Measurements from ENCODE around the gene ZNF407.
A peak's percentile ranks its signal among the peaks of the same experiment; 100 is the strongest.

ZNF407 gene

GRCh38 chr18:74945774-74946545 lies 348.3 kb downstream of the ZNF407 start:
- Mint-ChIP-seq H3K27ac (no peak overlapping the region), H3K36me3 (ENCODE audit: low read depth) (no peaks in the 10 kb centered on the region), H3K4me1 (ENCODE audit: low read depth) (peaks cover 24% of the 10 kb centered on the region), H3K4me3 (no peak overlapping the region), H3K9me3 (no peaks in the 10 kb centered on the region), H3K27me3 (no peaks in the 10 kb centered on the region)
- intact Hi-C loops (cut with micrococcal nuclease), result no loop called here

GRCh38 chr18:74946646-74947375 lies 349.1 kb downstream of the ZNF407 start:
- H3K9me3 Mint-ChIP-seq, result no peaks in the 10 kb centered on the region
- H3K36me3 Mint-ChIP-seq (ENCODE audit: low read depth), result no peaks in the 10 kb centered on the region
- H3K4me1 Mint-ChIP-seq (ENCODE audit: low read depth), result peaks cover 29% of the 10 kb centered on the region
- H3K27ac Mint-ChIP-seq, result no peak overlapping the region
- H3K4me3 Mint-ChIP-seq, result no peak overlapping the region
- intact Hi-C loops (cut with micrococcal nuclease), result no loop called here
- no peaks in the 10 kb centered on the region for H3K27me3 Mint-ChIP-seq

- Mint-ChIP-seq H3K27me3 (no peaks in the 10 kb centered on the region), H3K36me3 (ENCODE audit: low read depth) (peaks cover under 1% of the 10 kb centered on the region), H3K4me1 (ENCODE audit: low read depth) (peaks cover 35% of the 10 kb centered on the region), H3K27ac (no peak overlapping the region), H3K9me3 (peaks cover 1% of the 10 kb centered on the region), H3K4me3 (no peak overlapping the region)
- intact Hi-C loops (cut with micrococcal nuclease), result no loop called here
Observed at GRCh38 chr18:74947417-74947816, 349.7 kb downstream of the ZNF407 start.

DNA sequence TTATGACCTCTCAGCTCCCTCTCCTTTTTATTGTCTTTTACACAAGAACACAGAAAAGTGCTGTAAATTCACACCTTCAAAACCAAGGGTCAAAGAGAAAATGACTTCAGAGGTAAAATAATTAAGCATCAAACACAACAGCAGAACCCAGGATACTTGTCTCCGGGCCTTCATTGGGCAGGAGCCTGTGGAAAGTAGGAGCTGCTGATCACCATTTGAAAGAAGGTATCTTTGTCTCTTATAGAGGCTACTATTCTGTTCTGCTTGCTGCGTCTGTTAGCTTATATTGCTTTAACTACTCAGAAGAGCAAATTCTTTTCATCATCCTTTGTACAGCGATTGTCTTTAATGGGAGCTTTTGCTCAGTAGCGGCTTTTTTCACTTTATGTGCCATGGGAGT lies 350.2 kb downstream of the ZNF407 start:
- no peak overlapping the region for H3K4me3 Mint-ChIP-seq
- H3K27me3 Mint-ChIP-seq, result no peaks in the 10 kb centered on the region
- intact Hi-C loops (cut with micrococcal nuclease), result no loop called here
- H3K4me1 Mint-ChIP-seq (ENCODE audit: low read depth), result peaks cover 40% of the 10 kb centered on the region
- peaks cover 6% of the 10 kb centered on the region for H3K9me3 Mint-ChIP-seq
- H3K36me3 Mint-ChIP-seq (ENCODE audit: low read depth), result peaks cover 5% of the 10 kb centered on the region
- H3K27ac Mint-ChIP-seq, result no peak overlapping the region

DNA sequence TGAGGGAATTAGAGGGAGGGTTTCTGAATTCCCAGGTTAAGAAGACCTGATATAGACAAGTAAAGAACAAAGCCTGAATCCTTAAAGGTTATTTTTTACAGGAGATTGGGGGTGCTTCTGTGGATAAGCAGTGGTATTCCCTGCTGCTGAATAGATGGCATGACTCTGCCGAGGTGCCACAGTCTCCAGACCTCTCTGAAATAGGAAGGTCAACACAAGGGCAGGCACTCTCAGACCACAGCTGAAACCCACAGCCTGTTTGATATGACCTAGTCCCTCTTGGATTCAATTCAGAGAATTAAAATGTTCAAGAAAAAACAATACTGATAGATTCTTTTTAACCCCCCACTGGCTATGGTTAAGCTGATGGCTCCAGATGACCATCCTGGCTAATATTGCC lies 351.9 kb downstream of the ZNF407 start:
- Mint-ChIP-seq H3K4me3 (no peak overlapping the region), H3K4me1 (ENCODE audit: low read depth) (peaks cover 49% of the 10 kb centered on the region), H3K36me3 (ENCODE audit: low read depth) (peaks cover 8% of the 10 kb centered on the region), H3K27ac (no peak overlapping the region), H3K27me3 (no peaks in the 10 kb centered on the region), H3K9me3 (peaks cover 12% of the 10 kb centered on the region)
- intact Hi-C loops (cut with micrococcal nuclease), result no loop called here

GRCh38 chr18:74950479-74950878 lies 352.8 kb downstream of the ZNF407 start:
- Mint-ChIP-seq H3K27ac (peak overlapping the region; percentile 55), H3K4me3 (no peak overlapping the region), H3K36me3 (ENCODE audit: low read depth) (peaks cover 8% of the 10 kb centered on the region), H3K27me3 (no peaks in the 10 kb centered on the region), H3K4me1 (ENCODE audit: low read depth) (peaks cover 49% of the 10 kb centered on the region), H3K9me3 (peaks cover 12% of the 10 kb centered on the region)
- intact Hi-C loops (cut with micrococcal nuclease), result no loop called here

GRCh38 chr18:74951165-74951760 lies 353.6 kb downstream of the ZNF407 start:
- Mint-ChIP-seq H3K27me3 (no peaks in the 10 kb centered on the region), H3K4me1 (ENCODE audit: low read depth) (peaks cover 49% of the 10 kb centered on the region), H3K27ac (peak overlapping the region; percentile 55), H3K9me3 (peaks cover 12% of the 10 kb centered on the region), H3K36me3 (ENCODE audit: low read depth) (peaks cover 8% of the 10 kb centered on the region), H3K4me3 (no peak overlapping the region)
- intact Hi-C loops (cut with micrococcal nuclease), result no loop called here

DNA sequence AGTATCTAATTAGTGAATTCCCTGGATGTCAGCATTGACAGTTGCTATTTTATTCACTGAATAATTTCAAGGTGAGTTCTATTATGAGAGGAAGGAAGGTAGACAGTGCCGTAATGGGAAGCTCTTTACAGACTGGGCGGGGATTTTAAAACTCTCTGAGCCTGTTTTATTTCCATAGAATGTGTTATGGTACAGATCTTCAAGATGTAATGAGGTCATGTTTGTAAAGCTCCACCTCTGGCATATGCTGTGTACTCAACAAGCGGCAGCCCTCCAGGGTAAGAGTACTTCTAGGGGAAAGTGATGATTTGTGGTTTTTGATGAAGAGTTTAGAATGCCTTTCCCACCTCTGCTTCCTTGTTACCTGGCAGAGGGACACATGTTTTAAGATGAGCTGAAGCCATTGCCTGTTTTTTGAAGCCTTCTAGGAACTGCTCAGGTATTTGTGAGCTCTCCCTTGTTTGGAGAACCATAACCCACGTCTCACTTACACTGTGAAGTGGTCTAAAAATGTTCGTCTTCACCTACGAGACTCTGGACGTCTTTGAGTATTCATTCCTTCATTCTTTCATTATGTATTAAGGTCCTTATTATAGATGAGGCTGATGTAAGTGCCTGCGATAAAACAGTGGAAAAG lies 360.0 kb downstream of the ZNF407 start:
- peaks cover 4% of the 10 kb centered on the region for H3K36me3 Mint-ChIP-seq (ENCODE audit: low read depth)
- intact Hi-C loops (cut with micrococcal nuclease), result loop anchor here (5.0 kb wide), 1 partner anchor 55 kb away; no protein-coding TSS in a partner anchor
- H3K4me3 Mint-ChIP-seq, result no peak overlapping the region
- H3K4me1 Mint-ChIP-seq (ENCODE audit: low read depth), result peaks cover 11% of the 10 kb centered on the region
- H3K27me3 Mint-ChIP-seq, result no peaks in the 10 kb centered on the region
- no peak overlapping the region for H3K27ac Mint-ChIP-seq
- peaks cover 8% of the 10 kb centered on the region for H3K9me3 Mint-ChIP-seq

DNA sequence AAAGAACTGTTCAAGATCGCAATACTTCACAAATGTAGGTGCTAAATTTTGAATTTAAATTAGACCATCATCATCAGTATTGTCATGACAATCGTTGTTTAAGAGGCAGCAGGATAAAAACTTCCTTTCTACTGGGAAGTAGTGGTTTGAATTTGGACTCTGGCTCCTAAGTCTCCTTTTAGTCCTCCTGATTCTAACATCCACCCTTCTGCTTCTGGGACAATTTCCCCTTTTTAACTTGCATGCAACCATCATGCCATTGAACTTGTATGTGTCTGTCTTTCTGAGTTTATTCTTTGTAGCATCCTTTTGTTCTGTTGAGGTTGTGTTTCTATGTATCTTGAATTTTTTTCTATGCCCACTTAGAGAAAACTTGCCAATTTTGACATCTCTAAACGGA lies 361.5 kb downstream of the ZNF407 start:
- H3K27me3 Mint-ChIP-seq, result no peaks in the 10 kb centered on the region
- H3K4me3 Mint-ChIP-seq, result no peak overlapping the region
- no peak overlapping the region for H3K27ac Mint-ChIP-seq
- H3K9me3 Mint-ChIP-seq, result no peaks in the 10 kb centered on the region
- H3K4me1 Mint-ChIP-seq (ENCODE audit: low read depth), result no peaks in the 10 kb centered on the region
- no peaks in the 10 kb centered on the region for H3K36me3 Mint-ChIP-seq (ENCODE audit: low read depth)
- intact Hi-C loops (cut with micrococcal nuclease), result loop anchor here (5.0 kb wide), 1 partner anchor 57 kb away; no protein-coding TSS in a partner anchor

DNA sequence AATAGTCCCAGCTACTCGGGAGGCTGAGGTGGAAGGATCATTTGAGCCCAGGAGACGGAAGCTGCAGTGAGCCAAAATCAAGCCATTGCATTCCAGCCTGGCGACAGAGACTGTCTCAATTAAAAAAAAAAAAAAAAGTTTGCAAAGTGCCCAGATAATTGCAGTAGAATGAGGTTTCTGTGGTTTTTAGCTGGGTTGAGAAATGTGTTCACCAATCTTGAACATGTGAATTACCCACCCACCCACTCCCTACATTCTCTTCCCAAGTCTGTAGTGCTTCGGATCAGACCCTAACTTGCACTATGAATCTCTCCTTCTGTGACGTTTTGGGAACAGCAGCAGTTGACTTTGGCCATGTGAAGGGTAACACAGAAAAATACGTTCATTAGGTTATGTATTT lies 363.9 kb downstream of the ZNF407 start:
- Mint-ChIP-seq H3K4me1 (ENCODE audit: low read depth) (peaks cover 8% of the 10 kb centered on the region), H3K27ac (no peak overlapping the region), H3K9me3 (no peaks in the 10 kb centered on the region), H3K27me3 (no peaks in the 10 kb centered on the region), H3K36me3 (ENCODE audit: low read depth) (no peaks in the 10 kb centered on the region), H3K4me3 (no peak overlapping the region)
- intact Hi-C loops (cut with micrococcal nuclease), result loop anchor here (5.0 kb wide), 1 partner anchor 304 kb away; no protein-coding TSS in a partner anchor

DNA sequence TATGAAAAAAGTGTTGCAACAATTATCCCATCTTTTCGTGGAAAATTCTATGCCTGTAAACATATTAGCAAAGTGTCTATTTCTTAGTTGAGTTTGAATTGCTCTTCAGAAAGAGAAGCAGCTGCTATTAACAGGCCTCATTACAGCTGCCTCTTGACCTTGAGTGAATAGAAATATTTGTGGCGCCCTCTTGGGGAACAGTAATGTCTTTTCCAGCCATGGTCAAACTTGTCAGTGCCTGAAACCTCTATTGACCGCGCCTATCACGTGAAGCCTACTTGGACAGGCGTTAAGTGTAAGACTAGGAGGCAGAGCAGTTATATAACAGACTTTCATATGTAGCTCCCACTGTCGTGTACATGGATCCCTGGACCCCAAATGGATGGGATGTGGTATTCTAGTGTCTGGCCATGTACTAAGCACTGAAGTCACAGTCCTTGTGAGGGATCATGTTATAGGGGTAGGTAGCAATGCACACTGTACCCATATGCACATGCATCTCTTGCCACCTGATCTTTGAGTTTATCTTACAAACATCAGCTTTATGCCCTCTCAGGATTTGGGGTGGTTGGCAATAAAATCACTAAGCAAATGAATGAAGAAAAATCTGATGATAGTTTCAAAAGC lies 366.3 kb downstream of the ZNF407 start:
- Mint-ChIP-seq H3K27me3 (no peaks in the 10 kb centered on the region), H3K27ac (no peak overlapping the region), H3K4me3 (no peak overlapping the region), H3K4me1 (ENCODE audit: low read depth) (peaks cover 13% of the 10 kb centered on the region), H3K36me3 (ENCODE audit: low read depth) (no peaks in the 10 kb centered on the region), H3K9me3 (no peaks in the 10 kb centered on the region)
- intact Hi-C loops (cut with micrococcal nuclease), result loop anchor here (5.0 kb wide), 1 partner anchor 307 kb away; no protein-coding TSS in a partner anchor

GRCh38 chr18:74965682-74966081 lies 368.0 kb downstream of the ZNF407 start:
- Mint-ChIP-seq H3K27ac (no peak overlapping the region), H3K9me3 (no peaks in the 10 kb centered on the region)
- intact Hi-C loops (cut with micrococcal nuclease), result no loop called here

DNA sequence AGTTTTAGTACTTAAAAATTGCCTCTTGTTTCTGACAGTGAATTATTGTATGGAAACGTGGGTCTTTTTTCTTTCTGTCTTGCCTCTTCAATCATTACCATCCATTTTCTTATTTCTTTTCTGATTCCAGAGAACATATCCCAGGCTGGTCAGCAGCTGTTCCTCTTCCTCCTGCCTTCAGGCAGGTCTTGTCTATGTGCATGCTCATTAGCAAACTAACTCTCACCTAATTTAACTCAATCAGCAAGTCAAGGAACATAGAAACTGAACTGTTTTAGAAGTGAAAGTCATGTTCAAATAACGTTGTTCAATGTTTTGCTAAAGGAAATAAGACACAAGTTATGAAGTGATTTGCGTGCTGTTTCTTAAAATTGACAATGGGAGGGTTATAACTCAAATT lies 369.8 kb downstream of the ZNF407 start:
- Mint-ChIP-seq H3K4me1 (ENCODE audit: low read depth) (peaks cover 32% of the 10 kb centered on the region), H3K27me3 (no peaks in the 10 kb centered on the region), H3K4me3 (no peak overlapping the region), H3K27ac (no peak overlapping the region), H3K36me3 (ENCODE audit: low read depth) (no peaks in the 10 kb centered on the region), H3K9me3 (peaks cover 13% of the 10 kb centered on the region)
- intact Hi-C loops (cut with micrococcal nuclease), result no loop called here

More at GRCh38 chr18:74965682-74966081, 368.0 kb downstream of the ZNF407 start:
- no peaks in the 10 kb centered on the region for H3K27me3 Mint-ChIP-seq
- H3K36me3 Mint-ChIP-seq (ENCODE audit: low read depth), result no peaks in the 10 kb centered on the region
- H3K4me1 Mint-ChIP-seq (ENCODE audit: low read depth), result peaks cover 16% of the 10 kb centered on the region
- no peak overlapping the region for H3K4me3 Mint-ChIP-seq

Measured in dendritic cell treated with granulocyte-macrophage colony-stimulating factor and Interleukin-4, amounts not matched to agents 40 ng/mL and 50 ng/mL, for 4 days (primary cell).